Astrocyte (in vitro differentiated cells and primary cell): ENCODE data around the gene AKT3.

ENCODE experiments used
- EZH2 ChIP-seq: IDR thresholded peaks from 2 replicates; pipeline ENCODE4 v1.6.1; 2012; ENCODE audit warnings: mild to moderate bottlenecking, low read length, inconsistent platforms; ENCODE audit not compliant: insufficient read depth
- TF ChIP-seq, protein P1 (sequence below): IDR thresholded peaks from 2 replicates; pipeline ENCODE4 v1.5.1; 2011; ENCODE audit warnings: low read depth, mild to moderate bottlenecking, inconsistent platforms, low read length, moderate library complexity; ENCODE audit not compliant: insufficient read depth

DNA sequence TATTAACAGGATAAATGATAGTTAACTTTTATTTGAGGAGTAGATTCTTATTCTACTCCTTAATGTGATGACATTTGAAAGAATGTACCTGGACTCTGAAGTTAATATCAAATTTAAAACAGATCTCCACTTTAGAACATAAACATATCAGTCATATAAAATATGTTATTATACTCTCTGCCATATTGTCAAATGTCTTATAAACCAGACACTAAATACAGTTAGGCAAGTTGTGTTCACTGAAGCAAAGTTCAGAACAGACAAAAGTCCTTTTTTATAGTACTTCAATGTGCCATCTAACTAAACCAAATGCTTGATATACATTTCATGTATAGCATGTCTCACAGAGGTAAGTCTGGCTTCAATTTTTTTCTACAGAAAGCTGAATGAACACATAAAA is 285.2 kb downstream of the AKT3 start:
- TF ChIP-seq, protein P1, sequence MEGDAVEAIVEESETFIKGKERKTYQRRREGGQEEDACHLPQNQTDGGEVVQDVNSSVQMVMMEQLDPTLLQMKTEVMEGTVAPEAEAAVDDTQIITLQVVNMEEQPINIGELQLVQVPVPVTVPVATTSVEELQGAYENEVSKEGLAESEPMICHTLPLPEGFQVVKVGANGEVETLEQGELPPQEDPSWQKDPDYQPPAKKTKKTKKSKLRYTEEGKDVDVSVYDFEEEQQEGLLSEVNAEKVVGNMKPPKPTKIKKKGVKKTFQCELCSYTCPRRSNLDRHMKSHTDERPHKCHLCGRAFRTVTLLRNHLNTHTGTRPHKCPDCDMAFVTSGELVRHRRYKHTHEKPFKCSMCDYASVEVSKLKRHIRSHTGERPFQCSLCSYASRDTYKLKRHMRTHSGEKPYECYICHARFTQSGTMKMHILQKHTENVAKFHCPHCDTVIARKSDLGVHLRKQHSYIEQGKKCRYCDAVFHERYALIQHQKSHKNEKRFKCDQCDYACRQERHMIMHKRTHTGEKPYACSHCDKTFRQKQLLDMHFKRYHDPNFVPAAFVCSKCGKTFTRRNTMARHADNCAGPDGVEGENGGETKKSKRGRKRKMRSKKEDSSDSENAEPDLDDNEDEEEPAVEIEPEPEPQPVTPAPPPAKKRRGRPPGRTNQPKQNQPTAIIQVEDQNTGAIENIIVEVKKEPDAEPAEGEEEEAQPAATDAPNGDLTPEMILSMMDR: no peak
- no peak for TF ChIP-seq EZH2
